ENCODE data around the gene ADAMTSL1. TPM values are rescaled to one million over a fixed set of nuclear protein-coding genes. Genes with fewer than 3 reads are reported as not detected.

The ADAMTSL1 gene
- total RNA-seq, 1 experiment from 2014 or later = 1.2 TPM

- Mint-ChIP-seq H3K4me1 (peaks cover 4 to 8% of the 10 kb centered on the region in 2 experiments), H3K27me3 (ENCODE audit: low read depth) (peaks cover 1% of the 10 kb centered on the region; the same call in 1 of the 2 replicates), H3K9me3 (peaks cover 11 to 14% of the 10 kb centered on the region in 2 experiments), H3K4me3 (no peak overlapping the region), H3K27ac (no peak overlapping the region), H3K36me3 (ENCODE audit: insufficient read depth in 1 of 3, low read depth in 3 of 3) (peaks cover 7 to 14% (median 9%) of the 10 kb centered on the region in 3 experiments)
- Histone ChIP-seq H3K79me1 (ENCODE audit: insufficient read depth, low read depth, low read length, poor library complexity, severe bottlenecking) (no peaks in the 10 kb centered on the region), H2BK12ac (ENCODE audit: insufficient read length, low read depth, low read length) (no peak overlapping the region), H3K23ac (ENCODE audit: insufficient read length, low read depth, low read length) (no peak overlapping the region), H3K9me3 (ENCODE audit: control insufficient read depth, low read depth, low read length) (no peaks in the 10 kb centered on the region), H2AFZ (ENCODE audit: low read length) (no peak overlapping the region), H4K5ac (ENCODE audit: insufficient read length, low read depth, low read length) (no peak overlapping the region), H2BK15ac (ENCODE audit: low read depth, low read length) (no peak overlapping the region), H3K4me1 (ENCODE audit: insufficient read depth, low read length) (no peaks in the 10 kb centered on the region), H3K23me2 (ENCODE audit: insufficient read length, low read depth, low read length, poor library complexity, severe bottlenecking) (no peaks in the 10 kb centered on the region), H3K79me2 (ENCODE audit: insufficient read depth, low read length) (no peaks in the 10 kb centered on the region), H4K8ac (replicated peaks; ENCODE audit: insufficient read length, low read depth, low read length) (no peak overlapping the region), H3K27me3 (ENCODE audit: insufficient read depth, low read length) (no peaks in the 10 kb centered on the region), H3K18ac (ENCODE audit: insufficient read length, low read depth, low read length) (no peak overlapping the region), H3K9ac (ENCODE audit: extremely low read depth, insufficient read length, low read length) (no peak overlapping the region), H3K27ac (ENCODE audit: insufficient read length, low read depth, low read length) (no peak overlapping the region), H2AK5ac (ENCODE audit: insufficient read length, low read length) (no peak overlapping the region), H3K56ac (ENCODE audit: insufficient read length, low read depth, low read length) (no peak overlapping the region), H4K20me1 (ENCODE audit: control insufficient read depth, insufficient read depth, insufficient read length) (no peaks in the 10 kb centered on the region), H3K4ac (ENCODE audit: low read depth, low read length) (no peak overlapping the region), H2BK120ac (ENCODE audit: low read depth, low read length, poor library complexity, severe bottlenecking) (no peak overlapping the region), H2BK20ac (ENCODE audit: low read depth, low read length, poor library complexity, severe bottlenecking) (no peak overlapping the region), H2BK5ac (ENCODE audit: insufficient read length, low read length) (no peak overlapping the region), H3K14ac (ENCODE audit: insufficient read depth, low read length) (no peak overlapping the region), H3T11ph (ENCODE audit: low read length) (no peak overlapping the region), H4K91ac (ENCODE audit: insufficient read length, low read depth, low read length) (no peak overlapping the region), H3K4me2 (ENCODE audit: insufficient read depth, insufficient read length, low read length) (no peak overlapping the region)
- DNase-seq = no peak
- no peak for TF ChIP-seq CTCF (conservative IDR thresholded peaks at IDR 0.05)
- no CpG with 5 or more reads among the region's 8 CpGs for WGBS (ENCODE audit: extremely low coverage, insufficient read length, low lambda C conversion rate)
These were observed 233.7 kb downstream of the ADAMTSL1 start for GRCh38 chr9:18707489-18708205.

Measured in H9 (cell line).